ENCODE results near the gene NCF4.

- TF ChIP-seq POLR2AphosphoS5 (IDR thresholded peaks at IDR 0.05) = no peak
- no peak for TF ChIP-seq CTCF (IDR thresholded peaks at IDR 0.05)
- TF ChIP-seq POLR2A (IDR thresholded peaks at IDR 0.05) = no peak
Measured at GRCh38 chr22:36816636-36817524, 43.9 kb upstream of the NCF4 start, which contains the start of gene PVALB.

Measured in breast epithelium (tissue), 3 donors.